Liver (tissue), 9 donors: ENCODE results near the gene GRK1. TPM values are rescaled to one million over a fixed set of nuclear protein-coding genes. Genes with fewer than 3 reads are reported as not detected.

ENCODE experiments used
- DNase-seq: peaks from one replicate; pipeline ENCODE4 v3.0.0-alpha.2; 2017; ENCODE audit warnings: low spot score
- H3K27ac ChIP-seq, 2 donors: one replicate each; pipeline ENCODE4 v1.7.0; 2013; ENCODE audit warnings: inconsistent platforms in 2 of 2, low read length in 2 of 2, control low read depth in 1 of 2, low read depth in 1 of 2, mild to moderate bottlenecking in 1 of 2
- H3K27me3 ChIP-seq, 4 donors: one replicate each; pipeline versions ENCODE4 v1.6.1 to v1.7.0; 2013; ENCODE audit warnings: low read length in 3 of 4, inconsistent platforms in 1 of 4, mild to moderate bottlenecking in 1 of 4, moderate library complexity in 1 of 4; ENCODE audit not compliant: control insufficient read depth in 4 of 4, insufficient read depth in 4 of 4
- H3K36me3 ChIP-seq, 4 donors: one replicate each; pipeline versions ENCODE4 v1.6.1 to v1.7.0; 2013; ENCODE audit warnings: low read length in 3 of 4, mild to moderate bottlenecking in 3 of 4, low read depth in 1 of 4, moderate library complexity in 1 of 4; ENCODE audit not compliant: control insufficient read depth in 4 of 4, insufficient read depth in 3 of 4
- H3K4me1 ChIP-seq, 4 donors: one replicate each; pipeline versions ENCODE4 v1.6.1 to v1.7.0; 2013; ENCODE audit warnings: low read length in 3 of 4, mild to moderate bottlenecking in 3 of 4, moderate library complexity in 1 of 4; ENCODE audit not compliant: control insufficient read depth in 4 of 4, insufficient read depth in 4 of 4
- H3K4me3 ChIP-seq, 3 donors: one replicate each; pipeline versions ENCODE4 v1.6.1 to v1.7.0; 2013; ENCODE audit warnings: low read length in 3 of 3, control low read depth in 1 of 3, low read depth in 1 of 3, mild to moderate bottlenecking in 1 of 3
- H3K9ac ChIP-seq, 2 donors: one replicate each; pipeline ENCODE4 v1.7.0; 2013; ENCODE audit warnings: low read length in 2 of 2, mild to moderate bottlenecking in 2 of 2, moderate library complexity in 2 of 2, control low read depth in 1 of 2, low read depth in 1 of 2
- H3K9me3 ChIP-seq, 4 donors: one replicate each; pipeline versions ENCODE4 v1.6.1 to v1.7.0; 2013; ENCODE audit warnings: low read length in 3 of 4; ENCODE audit not compliant: control insufficient read depth in 4 of 4
- CTCF ChIP-seq: fragments of 150-350 bp; IDR thresholded peaks from 2 replicates; pipeline ENCODE4 v1.5.1; 2017; ENCODE audit warnings: improper control_type of control experiment, low read depth, low read length; ENCODE audit not compliant: missing input control
- EGR1 ChIP-seq, 2 donors: IDR thresholded peaks; 2 replicates each; pipeline ENCODE4 v1.6.1; 2016 to 2018; ENCODE audit warnings: antibody characterized with exemption in 2 of 2, low read depth in 2 of 2
- FOXA1 ChIP-seq: IDR thresholded peaks from 2 replicates; pipeline ENCODE4 v1.6.1; 2016; ENCODE audit warnings: antibody characterized with exemption
- FOXA2 ChIP-seq: IDR thresholded peaks from 2 replicates; pipeline ENCODE4 v1.6.1; 2016; ENCODE audit warnings: antibody characterized with exemption
- GABPA ChIP-seq, 2 donors: IDR thresholded peaks in 1 of 2; conservative IDR thresholded peaks in 1 of 2; 2 replicates each; pipeline ENCODE4 v1.6.1; 2016; ENCODE audit warnings: antibody characterized with exemption in 2 of 2, mild to moderate bottlenecking in 1 of 2, moderate library complexity in 1 of 2
- HNF4A ChIP-seq, 2 donors: conservative IDR thresholded peaks; 2 replicates each; pipeline ENCODE4 v1.6.1; 2016; ENCODE audit warnings: antibody characterized with exemption in 2 of 2, mild to moderate bottlenecking in 2 of 2
- JUND ChIP-seq, 2 donors: IDR thresholded peaks; 2 replicates each; pipeline ENCODE4 v1.6.1; 2016; ENCODE audit warnings: antibody characterized with exemption in 2 of 2
- MAX ChIP-seq: IDR thresholded peaks from 2 replicates; pipeline ENCODE4 v1.6.1; 2016; ENCODE audit warnings: antibody characterized with exemption
- NR2F2 ChIP-seq: IDR thresholded peaks from 2 replicates; pipeline ENCODE4 v1.6.1; 2016; ENCODE audit warnings: antibody characterized with exemption
- RAD21 ChIP-seq, 2 donors: IDR thresholded peaks; 2 replicates each; pipeline ENCODE4 v1.6.1; 2016; ENCODE audit warnings: antibody characterized with exemption in 2 of 2, mild to moderate bottlenecking in 2 of 2
- REST ChIP-seq: IDR thresholded peaks from 2 replicates; pipeline ENCODE4 v1.6.1; 2016; ENCODE audit warnings: antibody characterized with exemption, mild to moderate bottlenecking
- YY1 ChIP-seq: IDR thresholded peaks from 2 replicates; pipeline ENCODE4 v1.6.1; 2016; ENCODE audit warnings: antibody characterized with exemption, mild to moderate bottlenecking
- ZBTB33 ChIP-seq: IDR thresholded peaks from 2 replicates; pipeline ENCODE4 v1.6.1; 2016; ENCODE audit warnings: antibody characterized with exemption
- WGBS: extraction: QIAGEN DNeasy Blood & Tissue Kit; methylation state at CpG from one replicate; pipeline ENCODE4 v1.1.7; 2013; 5-methylcytosine and 5-hydroxymethylcytosine counted together
- polyA plus RNA-seq, 2 donors: library from polyadenylated mRNA; stranded (reverse) in 1 of 2; unstranded in 1 of 2; fragments of 200-250 nt in 1 of 2; fragments of >200 nt in 1 of 2; fragmentation: Nextera tagmentation in 1 of 2; extraction: Ambion mirVana in 1 of 2; gene quantifications; one replicate each; pipeline versions ENCODE4 v1.2.1 to v1.2.3, GENCODE V29; 2013 to 2015
- total RNA-seq, 2 donors: library from RNA; depleted of rRNA; stranded (reverse); fragments of >200 nt; gene quantifications; one replicate each; pipeline ENCODE4 v1.2.3, GENCODE V29; 2014
- donor health status: healthy.
- donor health status: healthy.
- donor health status: healthy.
- donor health status: healthy.
- donor health status: healthy.

The GRK1 gene
- total and polyA plus RNA-seq, 4 donors = 0.05 TPM; not detected in 3

GRCh38 chr13:113770937-113771336, 103.9 kb downstream of the GRK1 start:
- Histone ChIP-seq H3K9ac (no peak overlapping the region), H3K27ac (no peak overlapping the region), H3K4me3 (no peak overlapping the region), H3K27me3 (peaks cover 0 to 3% (median 0%) of the 10 kb centered on the region in 4 donors), H3K9me3 (no peaks in the 10 kb centered on the region), H3K4me1 (no peaks in the 10 kb centered on the region), H3K36me3 (no peaks in the 10 kb centered on the region)
- 90% methylated on average over 5 of the region's 5 CpGs for WGBS
- TF ChIP-seq REST = no peak
- no peak for TF ChIP-seq NR2F2
- TF ChIP-seq YY1 = no peak
- no peak for TF ChIP-seq GABPA (IDR thresholded peaks at IDR 0.05 in 1 of 2, conservative IDR thresholded peaks at IDR 0.05 in 1 of 2)
- no peak for TF ChIP-seq FOXA1
- TF ChIP-seq RAD21 (IDR thresholded peaks at IDR 0.05) = no peak
- no peak for TF ChIP-seq MAX
- TF ChIP-seq ZBTB33 = no peak
- TF ChIP-seq CTCF = no peak
- no peak for TF ChIP-seq FOXA2
- no peak for TF ChIP-seq HNF4A (conservative IDR thresholded peaks at IDR 0.05)
- TF ChIP-seq EGR1 (IDR thresholded peaks at IDR 0.05; ENCODE audit: low read depth in 2 of 2) = no peak
- no peak for DNase-seq

GRCh38 chr13:113771709-113772331, 104.8 kb downstream of the GRK1 start:
- Histone ChIP-seq H3K9me3 (no peaks in the 10 kb centered on the region), H3K4me1 (no peaks in the 10 kb centered on the region), H3K27me3 (peaks cover 0 to 3% (median 1%) of the 10 kb centered on the region in 4 donors), H3K27ac (no peak overlapping the region), H3K36me3 (no peaks in the 10 kb centered on the region), H3K4me3 (no peak overlapping the region), H3K9ac (no peak overlapping the region)
- WGBS = 59% methylated on average over 4 of the region's 4 CpGs
- DNase-seq = no peak
- TF ChIP-seq MAX (no peak), REST (no peak), CTCF (no peak), GABPA (IDR thresholded peaks at IDR 0.05 in 1 of 2, conservative IDR thresholded peaks at IDR 0.05 in 1 of 2) (no peak), FOXA1 (no peak), NR2F2 (no peak), JUND (IDR thresholded peaks at IDR 0.05) (no peak), ZBTB33 (no peak), RAD21 (IDR thresholded peaks at IDR 0.05) (no peak)
